HepG2 (cell line): Measurements from ENCODE around the gene MAP2K3.

Source experiments
- CREB1 ChIP-seq, 2 experiments: fragments of 450-650 bp in 1 of 2; IDR thresholded peaks; 2 replicates each; pipeline ENCODE4 v1.6.1; 2016 to 2017; ENCODE audit warnings: control low read depth in 1 of 2, mild to moderate bottlenecking in 1 of 2, missing compliant biosample characterization in 1 of 2, missing genetic modification characterization in 1 of 2
- KAT8 ChIP-seq: IDR thresholded peaks from 2 replicates; pipeline ENCODE4 v1.6.1; 2016; ENCODE audit warnings: missing genetic modification reagents, missing compliant biosample characterization
- PHB2 ChIP-seq: fragments of 450-650 bp; IDR thresholded peaks from 2 replicates; pipeline ENCODE4 v1.6.1; 2018; ENCODE audit not compliant: partially characterized antibody
- POLR2AphosphoS5 ChIP-seq: IDR thresholded peaks from 2 replicates; pipeline ENCODE4 v1.6.1; 2012; ENCODE audit warnings: low read depth, low read length
- SAFB2 ChIP-seq: sonication (generic); formaldehyde crosslinking; IDR thresholded peaks from 2 replicates; pipeline ENCODE4 v1.5.1; 2020; ENCODE audit warnings: missing genetic modification reagents, low read depth, mild to moderate bottlenecking, borderline replicate concordance
- STAT5B ChIP-seq: sonication (generic); formaldehyde crosslinking; IDR thresholded peaks from 2 replicates; pipeline ENCODE4 v1.4.0; 2020; ENCODE audit warnings: missing genetic modification reagents
- TCF7L2 ChIP-seq: IDR thresholded peaks from 2 replicates; pipeline ENCODE4 v1.6.1; 2011; ENCODE audit warnings: mild to moderate bottlenecking, low read depth, low read length, moderate library complexity
- TGIF2 ChIP-seq: IDR thresholded peaks from 2 replicates; pipeline ENCODE4 v1.6.1; 2016; ENCODE audit warnings: control low read depth, missing compliant biosample characterization
- TF ChIP-seq, protein P1 (sequence below): sonication (generic); formaldehyde crosslinking; IDR thresholded peaks from 2 replicates; pipeline ENCODE4 v1.5.0; 2020; ENCODE audit warnings: mild to moderate bottlenecking, missing genetic modification reagents, moderate library complexity
- TF ChIP-seq, protein P2 (sequence below): sonication (generic); formaldehyde crosslinking; IDR thresholded peaks from 2 replicates; pipeline ENCODE4 v1.4.0; 2020; ENCODE audit warnings: missing genetic modification reagents
- TF ChIP-seq, protein P3 (sequence below): sonication (generic); formaldehyde crosslinking; IDR thresholded peaks from 2 replicates; pipeline ENCODE4 v1.4.0; 2020; ENCODE audit warnings: missing genetic modification reagents, borderline replicate concordance

DNA sequence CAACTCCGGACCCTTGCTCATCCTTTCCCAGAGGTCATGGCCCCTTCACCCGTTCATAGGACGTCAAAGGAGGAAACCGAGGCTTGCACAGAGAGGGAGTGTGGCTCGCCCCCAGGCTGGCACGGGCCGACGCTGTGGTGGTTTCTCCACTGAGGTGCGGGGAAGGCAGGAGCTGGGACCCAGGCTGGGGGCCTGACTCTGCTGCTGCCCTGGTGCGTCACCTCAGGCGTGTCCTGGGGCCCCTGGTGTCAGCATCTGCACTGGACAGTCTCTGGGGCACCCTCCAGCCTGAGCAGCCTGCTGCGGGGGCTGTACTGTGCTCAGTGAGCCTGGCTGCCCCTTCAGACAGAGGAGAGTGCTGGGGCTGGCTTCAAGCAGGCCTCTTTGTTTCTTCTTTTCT is 7.4 kb downstream of the MAP2K3 start:
- TF ChIP-seq, protein P1, sequence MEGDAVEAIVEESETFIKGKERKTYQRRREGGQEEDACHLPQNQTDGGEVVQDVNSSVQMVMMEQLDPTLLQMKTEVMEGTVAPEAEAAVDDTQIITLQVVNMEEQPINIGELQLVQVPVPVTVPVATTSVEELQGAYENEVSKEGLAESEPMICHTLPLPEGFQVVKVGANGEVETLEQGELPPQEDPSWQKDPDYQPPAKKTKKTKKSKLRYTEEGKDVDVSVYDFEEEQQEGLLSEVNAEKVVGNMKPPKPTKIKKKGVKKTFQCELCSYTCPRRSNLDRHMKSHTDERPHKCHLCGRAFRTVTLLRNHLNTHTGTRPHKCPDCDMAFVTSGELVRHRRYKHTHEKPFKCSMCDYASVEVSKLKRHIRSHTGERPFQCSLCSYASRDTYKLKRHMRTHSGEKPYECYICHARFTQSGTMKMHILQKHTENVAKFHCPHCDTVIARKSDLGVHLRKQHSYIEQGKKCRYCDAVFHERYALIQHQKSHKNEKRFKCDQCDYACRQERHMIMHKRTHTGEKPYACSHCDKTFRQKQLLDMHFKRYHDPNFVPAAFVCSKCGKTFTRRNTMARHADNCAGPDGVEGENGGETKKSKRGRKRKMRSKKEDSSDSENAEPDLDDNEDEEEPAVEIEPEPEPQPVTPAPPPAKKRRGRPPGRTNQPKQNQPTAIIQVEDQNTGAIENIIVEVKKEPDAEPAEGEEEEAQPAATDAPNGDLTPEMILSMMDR (CRISPR knock-in tag): no peak
- no peak for TF ChIP-seq POLR2AphosphoS5
- TF ChIP-seq STAT5B (CRISPR knock-in tag): no peak
- TF ChIP-seq TCF7L2: no peak
- TF ChIP-seq CREB1 (IDR thresholded peaks at IDR 0.05): no peak
- TF ChIP-seq CREB1 (CRISPR knock-in tag; IDR thresholded peaks at IDR 0.05): no peak
- TF ChIP-seq PHB2: no peak
- no peak for TF ChIP-seq KAT8 (CRISPR knock-in tag)
- TF ChIP-seq, protein P2, sequence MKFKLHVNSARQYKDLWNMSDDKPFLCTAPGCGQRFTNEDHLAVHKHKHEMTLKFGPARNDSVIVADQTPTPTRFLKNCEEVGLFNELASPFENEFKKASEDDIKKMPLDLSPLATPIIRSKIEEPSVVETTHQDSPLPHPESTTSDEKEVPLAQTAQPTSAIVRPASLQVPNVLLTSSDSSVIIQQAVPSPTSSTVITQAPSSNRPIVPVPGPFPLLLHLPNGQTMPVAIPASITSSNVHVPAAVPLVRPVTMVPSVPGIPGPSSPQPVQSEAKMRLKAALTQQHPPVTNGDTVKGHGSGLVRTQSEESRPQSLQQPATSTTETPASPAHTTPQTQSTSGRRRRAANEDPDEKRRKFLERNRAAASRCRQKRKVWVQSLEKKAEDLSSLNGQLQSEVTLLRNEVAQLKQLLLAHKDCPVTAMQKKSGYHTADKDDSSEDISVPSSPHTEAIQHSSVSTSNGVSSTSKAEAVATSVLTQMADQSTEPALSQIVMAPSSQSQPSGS (CRISPR knock-in tag): no peak
- no peak for TF ChIP-seq TGIF2
- no peak for TF ChIP-seq SAFB2
- TF ChIP-seq, protein P3, sequence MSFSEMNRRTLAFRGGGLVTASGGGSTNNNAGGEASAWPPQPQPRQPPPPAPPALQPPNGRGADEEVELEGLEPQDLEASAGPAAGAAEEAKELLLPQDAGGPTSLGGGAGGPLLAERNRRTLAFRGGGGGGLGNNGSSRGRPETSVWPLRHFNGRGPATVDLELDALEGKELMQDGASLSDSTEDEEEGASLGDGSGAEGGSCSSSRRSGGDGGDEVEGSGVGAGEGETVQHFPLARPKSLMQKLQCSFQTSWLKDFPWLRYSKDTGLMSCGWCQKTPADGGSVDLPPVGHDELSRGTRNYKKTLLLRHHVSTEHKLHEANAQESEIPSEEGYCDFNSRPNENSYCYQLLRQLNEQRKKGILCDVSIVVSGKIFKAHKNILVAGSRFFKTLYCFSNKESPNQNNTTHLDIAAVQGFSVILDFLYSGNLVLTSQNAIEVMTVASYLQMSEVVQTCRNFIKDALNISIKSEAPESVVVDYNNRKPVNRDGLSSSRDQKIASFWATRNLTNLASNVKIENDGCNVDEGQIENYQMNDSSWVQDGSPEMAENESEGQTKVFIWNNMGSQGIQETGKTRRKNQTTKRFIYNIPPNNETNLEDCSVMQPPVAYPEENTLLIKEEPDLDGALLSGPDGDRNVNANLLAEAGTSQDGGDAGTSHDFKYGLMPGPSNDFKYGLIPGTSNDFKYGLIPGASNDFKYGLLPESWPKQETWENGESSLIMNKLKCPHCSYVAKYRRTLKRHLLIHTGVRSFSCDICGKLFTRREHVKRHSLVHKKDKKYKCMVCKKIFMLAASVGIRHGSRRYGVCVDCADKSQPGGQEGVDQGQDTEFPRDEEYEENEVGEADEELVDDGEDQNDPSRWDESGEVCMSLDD (CRISPR knock-in tag): no peak
